IMR-90 (cell line): ENCODE measurements around the gene MSLN. TPM values are rescaled to one million over a fixed set of nuclear protein-coding genes. Genes with fewer than 3 reads are reported as not detected.

ENCODE experiments used
- ATAC-seq: fragments of 200-7000 bp; cut with Tn5 transposase; 2 replicates; pipeline ENCODE4 v1.9.1; 2020; ENCODE audit warnings: low read depth, mild to moderate bottlenecking, moderate library complexity
- BruUV-seq: library from RNA; stranded (reverse); fragments of 400-500 nt; replicated peaks from 2 replicates; lab custom pipeline; 2021; lab: Mats Ljungman, UMichigan
- CTCF ChIA-PET: fragments of 300-600 bp; formaldehyde crosslinking; extraction: SDS; loops from one replicate; lab custom pipeline; 2021; ENCODE audit warnings: antibody characterized with exemption; lab: Yijun Ruan, JAX
- POLR2A ChIA-PET: fragments of 300-600 bp; sonication (Branson Sonifier 250); formaldehyde crosslinking; loops from one replicate; lab custom pipeline; 2022; ENCODE audit warnings: antibody characterized with exemption; ENCODE audit not compliant: unreplicated experiment; lab: Charles Lee
- DNase-seq: peaks from one replicate; pipeline ENCODE4 v3.0.0; 2013
- H2AFZ ChIP-seq: replicated peaks from 2 replicates; pipeline ENCODE3; 2013; ENCODE audit warnings: low read length, mild to moderate bottlenecking; ENCODE audit not compliant: poor library complexity
- H2AK5ac ChIP-seq: 2 replicates; pipeline ENCODE4 v1.6.1; 2013; ENCODE audit warnings: low read depth, low read length, inconsistent platforms
- H2AK9ac ChIP-seq: replicated peaks from 2 replicates; pipeline ENCODE3; 2013; ENCODE audit warnings: mild to moderate bottlenecking, low read depth, low read length, moderate library complexity; ENCODE audit not compliant: poor library complexity
- H2BK120ac ChIP-seq: 2 replicates; pipeline ENCODE4 v1.6.1; 2013; ENCODE audit warnings: low read depth, low read length, inconsistent platforms
- H2BK15ac ChIP-seq: 3 replicates; pipeline ENCODE4 v1.6.1; 2013; ENCODE audit warnings: low read depth, low read length, inconsistent platforms
- H2BK20ac ChIP-seq: 2 replicates; pipeline ENCODE4 v1.6.1; 2013; ENCODE audit warnings: low read depth, mild to moderate bottlenecking, inconsistent platforms, low read length, moderate library complexity
- H2BK5ac ChIP-seq: 2 replicates; pipeline ENCODE4 v1.6.1; 2013; ENCODE audit warnings: mild to moderate bottlenecking, low read depth, low read length, inconsistent platforms; ENCODE audit not compliant: poor library complexity, severe bottlenecking
- H3K14ac ChIP-seq: replicated peaks from 2 replicates; pipeline ENCODE4 v1.6.1; 2013; ENCODE audit warnings: low read depth, low read length, inconsistent platforms
- H3K18ac ChIP-seq: 2 replicates; pipeline ENCODE4 v1.6.1; 2013; ENCODE audit warnings: low read depth, low read length, control low read depth
- H3K23ac ChIP-seq: 2 replicates; pipeline ENCODE4 v1.6.1; 2013; ENCODE audit warnings: low read depth, low read length, inconsistent platforms
- H3K27ac ChIP-seq: 2 replicates; pipeline ENCODE4 v1.5.1; 2013; ENCODE audit warnings: mild to moderate bottlenecking, control low read depth, low read length; ENCODE audit not compliant: insufficient read depth
- H3K27me3 ChIP-seq: 2 replicates; pipeline ENCODE4 v1.6.1; 2013; ENCODE audit warnings: low read length; ENCODE audit not compliant: control insufficient read depth, insufficient read depth
- H3K36me3 ChIP-seq: 2 replicates; pipeline ENCODE4 v1.6.1; 2013; ENCODE audit warnings: low read length, mixed read lengths; ENCODE audit not compliant: control insufficient read depth, insufficient read depth
- H3K4ac ChIP-seq: 2 replicates; pipeline ENCODE4 v1.6.1; 2013; ENCODE audit warnings: low read depth, low read length, inconsistent platforms
- H3K4me1 ChIP-seq: 2 replicates; pipeline ENCODE4 v1.6.1; 2013; ENCODE audit warnings: low read length, mixed read lengths; ENCODE audit not compliant: control insufficient read depth, insufficient read depth
- H3K4me2 ChIP-seq: 2 replicates; pipeline ENCODE4 v1.6.1; 2013; ENCODE audit warnings: low read depth, mild to moderate bottlenecking, control low read depth, low read length, moderate library complexity
- H3K4me3 ChIP-seq: 2 replicates; pipeline ENCODE4 v1.5.1; 2013; ENCODE audit warnings: low read depth, mild to moderate bottlenecking, control low read depth, low read length, moderate library complexity; ENCODE audit not compliant: insufficient read depth
- H3K56ac ChIP-seq: 2 replicates; pipeline ENCODE4 v1.6.1; 2013; ENCODE audit warnings: low read length, inconsistent platforms; ENCODE audit not compliant: insufficient read depth; ENCODE audit errors: extremely low read depth
- H3K79me1 ChIP-seq, 2 experiments: 2 replicates each; pipeline ENCODE4 v1.6.1; 2013; ENCODE audit warnings: low read length in 2 of 2, inconsistent platforms in 1 of 2, low read depth in 1 of 2
- H3K9ac ChIP-seq: 2 replicates; pipeline ENCODE4 v1.6.1; 2013; ENCODE audit warnings: low read depth, low read length, control low read depth
- H3K9me1 ChIP-seq: 2 replicates; pipeline ENCODE4 v1.6.1; 2013; ENCODE audit warnings: low read length, inconsistent platforms; ENCODE audit not compliant: insufficient read depth
- H3K9me3 ChIP-seq: 2 replicates; pipeline ENCODE4 v1.6.1; 2013; ENCODE audit warnings: low read length; ENCODE audit not compliant: control insufficient read depth, insufficient read depth
- H4K20me1 ChIP-seq: 2 replicates; pipeline ENCODE4 v1.6.1; 2013; ENCODE audit warnings: low read length, inconsistent platforms; ENCODE audit not compliant: insufficient read depth
- H4K5ac ChIP-seq: 2 replicates; pipeline ENCODE4 v1.6.1; 2013; ENCODE audit warnings: mild to moderate bottlenecking, low read depth, low read length, control low read depth
- H4K8ac ChIP-seq, 2 experiments: 2 replicates each; pipeline ENCODE4 v1.6.1; 2013; ENCODE audit warnings: low read depth in 2 of 2, low read length in 2 of 2, control low read depth in 1 of 2, inconsistent platforms in 1 of 2
- H4K91ac ChIP-seq: 2 replicates; pipeline ENCODE4 v1.6.1; 2013; ENCODE audit warnings: low read depth, low read length, inconsistent platforms; ENCODE audit not compliant: insufficient read depth
- POLR2A ChIP-seq: IDR thresholded peaks from 2 replicates; pipeline ENCODE4 v1.6.1; 2012; ENCODE audit warnings: mild to moderate bottlenecking, low read depth, low read length
- RFX5 ChIP-seq: IDR thresholded peaks from 2 replicates; pipeline ENCODE4 v1.8.0; 2012; ENCODE audit warnings: low read depth, mild to moderate bottlenecking, low read length, moderate library complexity
- WGBS, 2 experiments: methylation state at CpG; one replicate each; pipeline versions ENCODE4 v1.1.5 to v1.1.7; 2013; ENCODE audit warnings: missing lambda C conversion rate in 2 of 2; ENCODE audit not compliant: insufficient read length in 1 of 2; ENCODE audit errors: extremely low coverage in 2 of 2; 5-methylcytosine and 5-hydroxymethylcytosine counted together
- dilution Hi-C: fragments of 300-500 bp; cut with HindIII; formaldehyde crosslinking; loops from one replicate; pipeline ENCODE4 v1.14.3; 2018; ENCODE audit warnings: low sequenced_read_pairs; ENCODE audit not compliant: unreplicated experiment
- in situ Hi-C: fragments of 300-500 bp; cut with MboI; formaldehyde crosslinking; loops from 3 replicates; pipeline ENCODE4 v1.14.3; 2019; ENCODE audit warnings: low sequenced_read_pairs, inconsistent platforms, mixed read lengths
- intact Hi-C: fragments of 100-400 bp; cut with micrococcal nuclease; formaldehyde crosslinking; loops from 2 replicates; pipeline ENCODE4 v1.10.0; 2022
- polyA plus RNA-seq, 3 experiments: library from polyadenylated mRNA; depleted of rRNA; stranded (reverse); fragments of >200 nt; gene quantifications; 2 replicates each; pipeline ENCODE4 v1.2.3, GENCODE V29; 2012; ENCODE audit warnings: low replicate concordance in 1 of 3
- total RNA-seq: library from RNA; depleted of rRNA; stranded (reverse); fragments of >200 nt; gene quantifications from 2 replicates; pipeline ENCODE4 v1.2.3, GENCODE V29; 2012

MSLN gene
- total and polyA plus RNA-seq, 2 of the 4 experiments (the other 2 are of a cell fraction), result 0.14 TPM; not detected in 1

DNA sequence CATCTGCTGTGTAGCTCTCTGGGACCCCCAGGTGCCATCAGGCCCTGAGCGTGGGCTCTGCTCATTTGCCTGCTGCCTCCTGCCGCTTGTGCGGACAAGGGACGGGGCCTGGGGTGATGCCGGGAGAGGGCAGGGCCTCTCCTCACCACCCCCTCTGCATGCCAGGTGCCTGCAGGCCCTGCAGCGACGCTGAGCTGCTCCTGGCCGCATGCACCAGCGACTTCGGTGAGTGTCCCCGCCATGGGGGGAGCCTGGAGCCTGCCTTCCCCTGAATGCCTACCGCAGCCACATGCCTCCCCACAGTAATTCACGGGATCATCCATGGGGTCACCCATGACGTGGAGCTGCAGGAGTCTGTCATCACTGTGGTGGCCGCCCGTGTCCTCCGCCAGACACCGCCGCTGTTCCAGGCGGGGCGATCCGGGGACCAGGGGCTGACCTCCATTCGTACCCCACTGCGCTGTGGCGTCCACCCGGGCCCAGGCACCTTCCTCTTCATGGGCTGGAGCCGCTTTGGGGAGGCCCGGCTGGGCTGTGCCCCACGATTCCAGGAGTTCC is 43.7 kb upstream of the MSLN start:
- dilution Hi-C loops (no loop called here), in situ Hi-C loops (loop anchor here (25.0 kb wide), 1 partner anchor 345 kb away; the partner anchor contains the start of gene SSTR5), intact Hi-C loops (no loop called here)
- Histone ChIP-seq H3K18ac (no peak overlapping the region), H3K23ac (no peak overlapping the region), H3K36me3 (no peaks in the 10 kb centered on the region), H3K79me1 (peaks cover 13 to 23% of the 10 kb centered on the region in 2 experiments), H2AFZ (no peak overlapping the region), H3K9me3 (no peaks in the 10 kb centered on the region), H2BK15ac (no peak overlapping the region), H3K56ac (no peak overlapping the region), H2BK120ac (no peak overlapping the region), H3K27me3 (no peaks in the 10 kb centered on the region), H3K27ac (no peak overlapping the region), H3K4me1 (peaks cover 20% of the 10 kb centered on the region), H2AK9ac (no peak overlapping the region), H3K4ac (no peak overlapping the region), H4K91ac (no peak overlapping the region), H2BK20ac (no peak overlapping the region), H3K9ac (no peak overlapping the region), H2AK5ac (no peak overlapping the region; the same call in 1 of the 2 replicates), H3K14ac (no peak overlapping the region), H3K4me3 (no peak overlapping the region), H4K20me1 (peaks cover 7% of the 10 kb centered on the region), H3K9me1 (no peaks in the 10 kb centered on the region), H4K5ac (no peak overlapping the region), H4K8ac (no peak overlapping the region), H2BK5ac (no peak overlapping the region), H3K4me2 (no peak overlapping the region)
- no peak for ATAC-seq
- ChIA-PET POLR2A (no interaction called here), CTCF (no interaction called here)
- no peak for DNase-seq
- TF ChIP-seq RFX5 (no peak), POLR2A (no peak)
- BruUV-seq, result no TSS peak
- WGBS, 2 experiments, result 94% methylated on average over 13 of the region's 29 CpGs; no CpG with 5 or more reads in 1 of the 2 experiments
